Measurements from ENCODE around the gene A3GALT2.

DNA sequence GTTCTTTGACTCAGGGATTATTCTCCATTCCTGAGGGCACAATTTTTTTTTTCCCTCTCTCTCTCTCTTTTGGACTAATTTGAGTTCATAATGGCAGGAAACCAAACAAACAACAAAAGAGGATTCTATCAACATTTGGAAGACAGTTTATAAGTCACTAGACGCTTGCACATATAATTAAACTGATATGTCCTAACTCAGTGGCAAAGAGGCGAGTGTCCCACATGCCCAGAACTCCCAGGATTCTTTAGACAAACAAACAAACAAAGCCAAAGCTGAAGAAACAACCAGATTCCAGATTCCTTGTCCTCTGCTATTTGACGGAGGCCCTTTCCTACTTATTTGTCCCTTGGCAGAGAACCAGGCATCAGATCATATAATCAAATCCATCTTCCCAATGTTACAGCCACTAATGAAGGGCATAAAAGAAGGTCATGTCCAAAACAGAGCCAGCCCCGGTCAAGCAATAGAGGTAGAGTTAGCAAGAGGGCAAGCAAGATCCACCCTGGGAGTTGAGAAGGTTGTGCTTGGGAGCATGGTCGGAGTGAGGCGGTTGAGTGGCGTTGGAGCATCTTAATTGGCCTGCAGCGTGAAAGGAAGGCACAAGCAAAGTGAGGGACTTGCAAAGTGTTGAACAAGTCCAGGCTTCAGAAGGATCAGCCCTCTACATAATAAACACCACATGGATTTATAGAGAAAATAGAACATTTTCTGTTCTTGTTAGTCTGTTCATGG, 34.3 kb downstream of the A3GALT2 start:
- TF ChIP-seq CTCF (IDR thresholded peaks at IDR 0.05) (no peak), SIN3A (IDR thresholded peaks at IDR 0.05; ENCODE audit: borderline replicate concordance, insufficient read depth, low read depth, low read length) (no peak)
